Ishikawa (cell line): ENCODE measurements around the gene MSH6.

Source experiments
- CEBPB ChIP-seq: IDR thresholded peaks from 2 replicates; pipeline ENCODE4 v1.6.1; 2012
- EGR1 ChIP-seq: IDR thresholded peaks from 2 replicates; pipeline ENCODE4 v1.6.1; 2012
- EP300 ChIP-seq: IDR thresholded peaks from 2 replicates; pipeline ENCODE4 v1.6.1; 2012; ENCODE audit warnings: borderline replicate concordance
- FOXM1 ChIP-seq: IDR thresholded peaks from 2 replicates; pipeline ENCODE4 v1.6.1; 2012; ENCODE audit warnings: low read depth, borderline replicate concordance
- RAD21 ChIP-seq: IDR thresholded peaks from 2 replicates; pipeline ENCODE4 v1.6.1; 2012; ENCODE audit warnings: low read depth
- YY1 ChIP-seq: IDR thresholded peaks from 2 replicates; pipeline ENCODE4 v1.6.1; 2012; ENCODE audit warnings: low read depth
- TF ChIP-seq, protein P1 (sequence below): IDR thresholded peaks from 2 replicates; pipeline ENCODE4 v1.6.1; 2012; ENCODE audit warnings: low read depth, mild to moderate bottlenecking
- TF ChIP-seq, protein P2 (sequence below): IDR thresholded peaks from 2 replicates; pipeline ENCODE4 v1.6.1; 2012

DNA sequence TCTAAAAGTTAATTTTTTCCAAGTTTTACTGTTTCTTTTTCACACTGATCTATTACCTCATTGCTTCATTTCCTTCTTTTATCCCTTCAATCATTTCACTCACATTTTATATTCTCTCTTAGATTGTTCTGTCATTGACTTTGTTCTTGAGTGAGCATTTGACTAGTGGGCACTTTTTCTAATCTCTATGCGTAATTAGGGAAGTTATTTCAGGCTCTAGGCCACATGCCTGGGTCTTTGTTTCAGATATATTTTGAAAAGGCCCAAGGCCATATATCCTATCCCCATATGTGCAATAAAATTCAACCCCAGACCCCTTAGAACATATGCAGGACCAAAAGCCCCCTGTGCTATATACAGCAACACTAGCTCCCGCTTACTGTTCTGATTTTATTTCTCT is 61.2 kb downstream of the MSH6 start:
- TF ChIP-seq EGR1 (no peak), EP300 (no peak), RAD21 (no peak), YY1 (no peak), FOXM1 (no peak), CEBPB (no peak)
- TF ChIP-seq, protein P1, sequence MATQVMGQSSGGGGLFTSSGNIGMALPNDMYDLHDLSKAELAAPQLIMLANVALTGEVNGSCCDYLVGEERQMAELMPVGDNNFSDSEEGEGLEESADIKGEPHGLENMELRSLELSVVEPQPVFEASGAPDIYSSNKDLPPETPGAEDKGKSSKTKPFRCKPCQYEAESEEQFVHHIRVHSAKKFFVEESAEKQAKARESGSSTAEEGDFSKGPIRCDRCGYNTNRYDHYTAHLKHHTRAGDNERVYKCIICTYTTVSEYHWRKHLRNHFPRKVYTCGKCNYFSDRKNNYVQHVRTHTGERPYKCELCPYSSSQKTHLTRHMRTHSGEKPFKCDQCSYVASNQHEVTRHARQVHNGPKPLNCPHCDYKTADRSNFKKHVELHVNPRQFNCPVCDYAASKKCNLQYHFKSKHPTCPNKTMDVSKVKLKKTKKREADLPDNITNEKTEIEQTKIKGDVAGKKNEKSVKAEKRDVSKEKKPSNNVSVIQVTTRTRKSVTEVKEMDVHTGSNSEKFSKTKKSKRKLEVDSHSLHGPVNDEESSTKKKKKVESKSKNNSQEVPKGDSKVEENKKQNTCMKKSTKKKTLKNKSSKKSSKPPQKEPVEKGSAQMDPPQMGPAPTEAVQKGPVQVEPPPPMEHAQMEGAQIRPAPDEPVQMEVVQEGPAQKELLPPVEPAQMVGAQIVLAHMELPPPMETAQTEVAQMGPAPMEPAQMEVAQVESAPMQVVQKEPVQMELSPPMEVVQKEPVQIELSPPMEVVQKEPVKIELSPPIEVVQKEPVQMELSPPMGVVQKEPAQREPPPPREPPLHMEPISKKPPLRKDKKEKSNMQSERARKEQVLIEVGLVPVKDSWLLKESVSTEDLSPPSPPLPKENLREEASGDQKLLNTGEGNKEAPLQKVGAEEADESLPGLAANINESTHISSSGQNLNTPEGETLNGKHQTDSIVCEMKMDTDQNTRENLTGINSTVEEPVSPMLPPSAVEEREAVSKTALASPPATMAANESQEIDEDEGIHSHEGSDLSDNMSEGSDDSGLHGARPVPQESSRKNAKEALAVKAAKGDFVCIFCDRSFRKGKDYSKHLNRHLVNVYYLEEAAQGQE = no peak
- TF ChIP-seq, protein P2, sequence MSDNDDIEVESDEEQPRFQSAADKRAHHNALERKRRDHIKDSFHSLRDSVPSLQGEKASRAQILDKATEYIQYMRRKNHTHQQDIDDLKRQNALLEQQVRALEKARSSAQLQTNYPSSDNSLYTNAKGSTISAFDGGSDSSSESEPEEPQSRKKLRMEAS = no peak
